NCI-H748 (cell line): Measurements from ENCODE around the gene VPS16.

Source experiments
- DNase-seq: peaks from one replicate; lab custom pipeline; 2025; ENCODE audit not compliant: unreplicated experiment; lab: John Stamatoyannopoulos, UW

VPS16 gene

GRCh38 chr20:2840138-2840966 lies at the start of gene VPS16, which contains the start of gene PCED1A:
TSS of gene VPS16 (plus strand) at chr20:2840745. CDS start at chr20:2840775, 30 bp downstream.
TSS of gene PCED1A (minus strand) at chr20:2840655. CDS start at chr20:2839912, 743 bp downstream.
- DNase-seq: peak; percentile 96

GRCh38 chr20:2793471-2793870 lies 47.1 kb upstream of the VPS16 start:
- DNase-seq: no peak

- no peak for DNase-seq
These were observed 46.3 kb upstream of the VPS16 start for GRCh38 chr20:2794202-2794748.

GRCh38 chr20:2794866-2795447 lies 45.6 kb upstream of the VPS16 start:
- peak; percentile 43 for DNase-seq

- DNase-seq: no peak
These were observed 45.1 kb upstream of the VPS16 start for GRCh38 chr20:2795451-2795850.

GRCh38 chr20:2796011-2796660 lies 44.4 kb upstream of the VPS16 start:
- DNase-seq: no peak

- no peak for DNase-seq
These were observed 43.2 kb upstream of the VPS16 start for GRCh38 chr20:2797136-2797983.

- DNase-seq: no peak
These were observed 42.3 kb upstream of the VPS16 start for GRCh38 chr20:2798095-2798805.

GRCh38 chr20:2798814-2799213 lies 41.7 kb upstream of the VPS16 start:
- no peak for DNase-seq

- no peak for DNase-seq
These were observed 41.3 kb upstream of the VPS16 start for GRCh38 chr20:2799271-2799670.

- peak; percentile 61 for DNase-seq
These were observed 40.6 kb upstream of the VPS16 start for GRCh38 chr20:2799688-2800520.

- peak; percentile 83 for DNase-seq
These were observed 39.8 kb upstream of the VPS16 start, which contains the start of gene CPXM1 for GRCh38 chr20:2800521-2801285. TSS of gene CPXM1 (minus strand) at chr20:2800627. CDS start at chr20:2800572, 55 bp downstream.

GRCh38 chr20:2801286-2801728 lies 39.2 kb upstream of the VPS16 start:
- DNase-seq: no peak

- no peak for DNase-seq
These were observed 36.3 kb upstream of the VPS16 start for GRCh38 chr20:2804041-2804828.

GRCh38 chr20:2804852-2805688 lies 35.5 kb upstream of the VPS16 start:
- no peak for DNase-seq

GRCh38 chr20:2805689-2806350 lies 34.7 kb upstream of the VPS16 start:
- DNase-seq: no peak
